NCI-H2227 (cell line): ENCODE results near the gene PDZD8.
"Not testable (repeated sequence)": the region's sequence is repeated elsewhere in the genome, so short reads cannot be mapped to it uniquely, and the experiment has no call there.

Source experiments
- DNase-seq: peaks from one replicate; lab custom pipeline; 2025; ENCODE audit not compliant: unreplicated experiment; lab: John Stamatoyannopoulos, UW

PDZD8 gene

DNA sequence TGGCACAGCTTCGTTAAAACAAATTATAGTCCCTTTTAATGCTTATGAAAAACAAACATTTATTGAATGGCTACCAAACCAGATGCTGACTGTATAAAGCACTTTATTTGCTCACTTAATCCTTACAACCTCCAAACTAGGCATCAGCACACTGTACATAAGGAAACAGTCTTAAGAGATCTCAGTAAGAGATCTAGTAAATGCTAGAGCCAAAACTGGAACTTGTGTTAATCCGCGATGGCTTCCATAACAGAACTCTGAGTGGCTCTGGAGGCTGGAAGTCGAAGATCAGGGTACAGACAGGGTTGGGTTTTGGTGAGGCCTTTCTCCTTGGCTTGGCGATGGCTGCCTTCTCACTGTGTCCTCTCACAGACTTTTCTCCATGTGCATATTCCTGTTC is 27.0 kb downstream of the PDZD8 start:
- DNase-seq: no peak

DNA sequence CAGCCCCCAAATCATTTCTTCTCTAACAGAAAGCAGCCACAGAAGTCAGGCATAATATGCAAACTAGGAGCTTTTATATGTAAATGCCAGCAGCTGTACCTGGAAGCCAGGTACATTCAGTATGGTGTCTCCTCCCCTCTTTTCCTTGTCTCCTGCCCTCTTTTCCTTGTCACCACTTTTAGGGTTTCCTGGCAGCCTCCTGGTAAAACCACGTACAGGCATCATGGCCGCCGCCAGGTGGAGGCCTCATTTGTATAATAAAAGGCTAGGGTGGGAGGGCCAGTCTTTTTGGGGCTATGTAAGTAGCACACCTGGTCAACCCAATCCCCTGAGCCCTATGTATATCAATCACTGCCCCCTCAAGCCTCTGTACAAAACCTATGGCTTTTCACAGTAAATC is 28.7 kb downstream of the PDZD8 start:
- DNase-seq: no peak

DNA sequence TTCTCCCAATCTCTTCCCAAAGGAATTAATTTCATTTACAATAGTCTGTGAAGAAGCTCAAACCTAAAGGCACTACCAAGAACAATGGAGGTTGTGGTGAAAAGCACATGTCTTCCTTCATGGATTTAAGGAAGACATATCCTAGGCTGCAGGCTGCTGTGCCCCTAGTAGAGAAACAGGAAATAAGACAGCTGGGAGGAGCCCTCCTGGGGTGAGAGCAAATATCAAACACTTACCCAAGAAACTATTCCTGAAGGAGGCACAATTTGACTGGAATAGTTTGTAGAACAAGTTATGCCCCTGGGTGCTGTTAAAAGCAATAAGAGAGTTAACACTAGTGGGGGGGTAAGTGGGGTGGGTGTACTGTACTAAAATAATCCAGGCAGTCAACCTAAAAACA is 30.1 kb downstream of the PDZD8 start:
- DNase-seq: no peak

DNA sequence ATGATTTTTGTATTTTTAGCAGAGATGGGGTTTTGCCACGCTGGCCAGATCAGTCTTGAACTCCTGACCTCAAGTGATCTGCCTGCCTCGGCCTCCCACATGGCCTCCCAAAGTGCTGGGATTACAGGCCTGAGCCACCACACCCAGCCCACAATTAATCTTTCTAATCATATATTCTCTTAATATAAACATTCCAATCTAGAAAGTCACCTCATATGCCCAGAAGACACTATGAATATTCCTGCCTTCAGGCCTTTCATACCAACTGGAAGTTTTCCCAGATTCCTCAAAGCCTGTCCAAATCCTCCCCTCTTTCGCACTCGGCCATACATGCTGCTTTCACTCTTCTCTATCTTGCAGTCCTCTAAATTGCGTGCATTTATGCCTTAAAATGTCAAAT is 32.6 kb downstream of the PDZD8 start:
- no peak for DNase-seq

DNA sequence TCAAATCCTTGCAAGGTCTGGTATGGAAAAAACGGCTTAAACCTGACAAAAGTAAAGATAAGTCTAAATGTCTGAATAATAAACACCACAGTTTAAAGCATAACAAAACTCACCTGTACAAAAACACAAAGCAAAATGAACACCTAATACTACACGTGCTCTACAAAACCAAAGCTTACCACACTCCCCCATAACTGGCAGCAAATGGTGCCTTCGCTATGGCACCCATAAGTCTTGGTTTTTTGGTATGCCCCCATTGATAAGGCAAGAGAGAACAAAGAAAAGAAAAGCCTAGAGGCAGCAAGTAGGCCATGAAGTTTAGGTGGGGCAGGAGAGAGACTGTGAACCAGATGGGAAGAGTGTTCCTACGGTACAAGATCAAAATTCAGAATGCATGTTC is 34.2 kb downstream of the PDZD8 start:
- DNase-seq: no peak

DNA sequence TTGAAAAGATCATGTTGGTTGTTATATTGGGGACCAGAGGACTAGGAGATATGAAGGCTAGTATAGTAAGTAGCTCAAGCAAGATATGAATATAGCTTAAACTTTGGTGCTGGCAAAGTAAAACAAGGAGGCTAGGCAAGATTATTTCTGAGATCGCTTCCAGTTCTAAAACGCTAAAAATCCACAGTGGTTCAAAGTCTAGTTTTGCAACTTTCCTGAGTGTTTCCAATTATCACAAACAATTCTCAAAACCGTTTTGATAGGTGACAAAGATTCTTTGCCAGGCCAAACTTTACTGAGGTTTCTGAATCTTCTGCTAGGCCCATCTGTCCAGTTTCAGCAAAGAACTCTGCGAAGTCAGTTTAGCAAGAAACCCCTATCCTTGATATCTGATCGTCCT is 35.3 kb downstream of the PDZD8 start:
- no peak for DNase-seq

DNA sequence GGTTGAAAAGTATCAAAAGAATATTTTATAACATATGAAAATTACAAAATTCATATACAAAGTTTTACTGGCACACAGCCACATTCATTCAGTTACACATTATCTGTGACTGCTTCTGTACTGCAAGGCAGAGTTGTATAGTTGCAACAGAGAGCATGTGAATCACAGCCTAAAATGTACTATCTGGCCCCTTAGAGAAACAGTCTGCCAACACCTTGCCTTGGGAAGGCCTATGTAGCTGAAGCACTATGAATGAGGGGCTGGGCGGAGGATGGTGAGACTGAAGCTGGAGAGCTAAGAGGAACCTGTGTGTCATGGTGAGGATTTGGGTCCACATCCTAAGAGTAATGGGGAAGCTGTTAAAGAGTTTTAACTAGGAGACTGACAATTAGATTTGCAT is 35.7 kb downstream of the PDZD8 start:
- no peak for DNase-seq

DNA sequence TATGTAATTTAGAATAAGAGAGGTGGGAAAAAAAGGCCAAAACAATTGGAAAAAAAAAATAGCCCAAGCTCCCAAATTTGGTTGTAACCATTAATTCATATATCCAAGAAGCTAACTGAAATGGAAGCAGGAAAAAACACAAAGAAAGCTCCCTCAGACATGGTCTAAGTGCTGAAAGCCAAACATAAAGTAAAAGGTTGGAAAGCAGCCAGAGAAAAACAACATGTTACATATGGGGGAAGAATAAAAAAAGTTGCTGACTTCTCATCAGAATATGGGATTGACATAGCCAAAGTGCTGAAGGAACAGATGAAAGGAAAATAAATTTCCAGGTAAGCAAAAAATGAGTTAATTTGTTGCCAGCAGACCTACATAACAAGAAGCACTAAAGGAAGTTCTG is 40.3 kb downstream of the PDZD8 start:
- DNase-seq: no peak

DNA sequence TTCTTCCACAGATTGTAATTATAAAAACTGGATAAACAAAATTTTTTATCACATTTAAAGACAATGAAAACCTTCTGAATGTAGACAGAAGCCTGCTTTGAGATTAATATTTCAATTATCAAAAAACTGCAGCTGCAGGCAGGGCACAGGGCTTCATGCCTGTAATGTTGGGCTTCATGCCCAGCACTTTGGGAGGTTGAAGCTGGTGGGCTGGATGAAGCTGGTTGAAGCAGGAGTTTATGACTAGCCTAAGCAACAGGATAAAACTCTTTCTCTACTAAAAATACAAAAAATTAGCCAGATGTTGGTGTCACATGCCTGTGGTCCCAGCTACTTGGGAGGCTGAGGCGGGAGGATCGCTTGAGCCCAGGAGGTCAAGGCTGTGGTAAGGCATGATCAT is 41.2 kb downstream of the PDZD8 start:
- no peak for DNase-seq

DNA sequence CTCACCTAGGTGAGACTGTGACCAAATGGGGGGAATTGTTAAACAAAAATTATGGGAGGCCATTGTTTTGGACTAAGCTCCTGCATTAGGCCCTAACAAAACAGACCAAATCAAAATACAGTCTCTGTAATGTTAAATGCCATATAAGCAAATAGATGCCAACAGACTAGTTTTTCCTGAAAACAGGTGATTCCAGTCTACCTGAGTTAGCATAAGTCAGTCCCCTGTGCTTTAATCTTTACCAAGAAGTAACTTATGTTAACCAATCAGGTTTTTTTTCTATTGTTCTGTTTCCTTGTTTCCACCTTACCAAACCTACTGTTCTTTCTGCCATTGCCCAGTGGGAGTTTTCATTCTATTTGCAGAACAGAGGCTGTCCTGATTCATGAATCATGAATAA is 48.0 kb downstream of the PDZD8 start:
- DNase-seq: no peak

DNA sequence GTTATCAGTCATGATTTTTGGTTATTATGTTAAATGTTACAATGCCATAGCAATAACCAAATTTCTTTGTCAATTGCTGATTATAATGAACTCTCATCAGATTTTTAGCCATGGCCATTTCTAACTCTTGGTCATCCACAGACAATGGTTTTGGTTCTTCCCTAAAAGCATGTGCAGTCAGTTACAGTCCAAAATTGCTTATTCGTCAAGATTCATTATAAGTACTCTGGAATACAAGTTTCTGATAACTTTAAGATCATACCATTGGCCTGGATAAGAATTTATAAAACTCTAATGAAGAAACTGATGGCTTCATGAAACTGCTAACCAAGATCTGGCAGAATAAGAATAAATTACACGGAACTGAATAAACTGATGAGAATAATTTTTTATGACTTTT is 50.9 kb downstream of the PDZD8 start:
- no peak for DNase-seq

DNA sequence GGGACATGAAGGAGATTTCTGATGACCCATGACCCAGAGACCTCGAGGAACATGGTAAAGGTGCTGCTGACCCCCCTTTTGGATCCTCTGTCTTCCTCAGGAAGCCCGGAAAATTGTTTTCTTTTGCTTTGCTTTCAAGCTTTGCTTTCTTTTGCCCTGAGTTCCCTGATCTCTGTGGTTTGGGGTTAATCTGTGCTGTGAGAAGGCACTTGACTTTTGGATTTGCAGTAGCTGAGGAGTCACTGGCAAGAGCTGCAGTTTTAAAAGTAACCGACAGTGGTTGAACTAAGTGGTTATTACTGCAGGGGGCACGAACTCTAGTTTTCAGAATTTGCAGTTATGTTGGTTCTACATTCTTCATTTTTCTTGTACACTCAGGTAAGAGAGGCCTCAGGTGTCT is 53.0 kb downstream of the PDZD8 start:
- DNase-seq: no peak

DNA sequence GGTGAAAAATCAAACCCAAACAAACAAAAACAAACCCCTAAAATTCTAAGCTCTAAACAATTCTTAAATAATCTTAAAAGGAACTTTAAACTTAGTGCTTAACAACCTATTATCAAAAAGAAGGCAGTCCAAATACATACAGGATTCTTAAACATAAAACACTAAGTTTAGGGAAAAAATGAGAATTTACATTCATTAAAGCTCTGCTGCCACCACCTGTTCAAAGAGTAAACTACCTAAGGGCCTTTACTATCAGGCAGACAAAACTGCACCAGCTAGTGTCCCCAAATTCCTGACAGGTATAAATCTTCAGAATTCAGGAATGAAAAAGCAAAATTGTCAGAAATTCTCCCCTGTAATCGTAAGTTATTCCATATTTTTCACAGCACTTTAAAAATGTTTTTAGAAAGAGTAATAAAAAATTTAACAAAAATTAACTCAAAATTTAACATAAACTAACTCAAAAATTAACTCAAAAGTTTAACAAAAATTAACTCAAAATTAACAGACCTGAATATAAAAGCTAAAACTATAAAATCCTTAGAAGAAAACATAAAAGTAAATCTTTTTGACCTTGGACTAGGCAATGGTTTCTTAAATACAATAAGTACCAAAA is 55.1 kb downstream of the PDZD8 start:
- peak; percentile 26 for DNase-seq

DNA sequence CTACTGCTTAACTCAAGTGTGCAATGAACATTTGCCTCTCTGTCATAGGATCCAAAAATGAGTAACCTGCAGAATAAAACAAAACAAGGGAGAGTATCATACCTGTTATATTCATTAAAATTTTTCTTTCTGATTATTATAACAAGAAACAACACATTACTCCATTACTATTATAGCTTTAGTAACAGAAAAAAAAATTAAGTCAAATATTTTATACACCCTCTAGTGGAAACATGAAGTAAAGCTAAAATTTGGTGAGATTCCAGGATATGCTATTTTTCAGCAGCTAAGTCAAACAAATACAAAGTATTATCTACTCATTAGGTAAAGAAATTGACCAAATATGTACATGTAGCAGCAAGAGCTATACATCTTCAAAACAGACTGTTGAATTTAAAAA is 56.3 kb downstream of the PDZD8 start:
- DNase-seq: no peak

DNA sequence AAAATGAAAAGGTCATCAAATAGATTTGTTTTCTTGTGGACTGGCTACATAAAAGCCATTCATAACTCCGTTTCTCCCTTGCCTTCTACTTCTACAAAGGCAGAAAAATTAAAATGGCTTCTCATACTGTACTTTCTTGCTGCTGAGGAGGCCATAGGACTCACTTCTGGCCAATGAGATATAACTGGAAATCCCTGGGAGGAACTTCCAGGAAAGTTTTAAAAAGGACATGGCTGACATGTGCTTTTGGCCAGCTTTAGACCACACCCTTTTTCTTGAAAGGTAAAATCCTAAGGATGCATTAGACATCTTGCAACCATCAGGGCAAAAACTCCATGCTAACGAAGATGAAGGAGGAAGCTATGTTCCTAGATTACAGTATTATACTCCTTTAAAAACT is 58.5 kb downstream of the PDZD8 start:
- DNase-seq: no peak

DNA sequence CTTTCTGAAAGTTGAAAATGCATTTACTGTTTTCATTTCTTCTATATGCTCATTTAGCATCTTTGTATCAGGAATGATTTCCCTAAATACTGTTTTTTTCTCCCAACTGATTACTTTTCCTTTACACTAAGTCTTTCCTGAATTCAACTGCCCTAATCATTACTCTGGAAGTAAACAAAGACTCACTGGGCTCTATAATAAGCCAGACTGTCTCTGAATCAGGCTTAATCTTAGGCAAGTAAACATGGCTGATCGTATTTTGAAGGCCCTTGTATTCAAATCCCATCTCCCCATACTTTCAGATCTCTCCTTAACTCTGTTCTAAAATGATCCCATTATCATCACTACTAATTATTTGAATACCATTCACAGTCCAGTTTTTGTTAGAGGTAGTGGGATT is 61.6 kb downstream of the PDZD8 start:
- no peak for DNase-seq

DNA sequence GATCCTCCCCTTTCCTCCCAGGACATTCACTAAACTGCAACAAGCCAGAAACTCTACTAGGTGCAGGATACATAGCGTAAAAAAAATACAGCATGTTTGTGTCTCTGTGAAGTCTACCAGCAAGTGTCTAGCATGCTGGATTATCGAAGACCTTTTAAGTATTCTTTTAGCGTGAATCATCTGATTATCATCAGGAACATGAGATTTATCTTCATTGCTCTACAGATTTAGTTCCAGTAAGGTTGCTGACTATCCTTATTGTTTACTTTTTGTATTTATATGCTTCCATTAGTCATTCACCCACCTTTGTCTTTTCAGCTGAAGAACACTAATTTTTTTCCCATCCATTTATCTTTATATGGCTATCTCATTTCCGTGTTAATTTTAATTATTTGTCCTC is 62.8 kb downstream of the PDZD8 start:
- no peak for DNase-seq

DNA sequence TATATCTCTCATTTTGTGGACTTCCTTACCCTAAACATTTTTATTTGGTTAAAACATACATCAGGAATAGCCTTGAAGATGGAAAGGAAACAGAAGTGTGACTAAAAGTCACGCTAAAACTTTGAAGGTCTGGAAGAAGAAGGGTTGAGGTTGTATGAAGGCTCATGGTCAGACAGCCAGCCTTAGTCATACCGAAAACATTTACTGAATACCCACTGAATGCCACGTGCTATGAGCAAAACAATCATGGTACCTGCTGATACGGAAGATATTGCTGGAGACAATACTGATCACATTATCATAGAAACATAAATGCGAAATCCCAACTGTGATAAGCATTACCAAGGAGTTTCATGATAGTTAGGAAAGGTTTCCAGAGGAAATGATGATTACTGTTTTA is 64.0 kb downstream of the PDZD8 start:
- DNase-seq: no peak

DNA sequence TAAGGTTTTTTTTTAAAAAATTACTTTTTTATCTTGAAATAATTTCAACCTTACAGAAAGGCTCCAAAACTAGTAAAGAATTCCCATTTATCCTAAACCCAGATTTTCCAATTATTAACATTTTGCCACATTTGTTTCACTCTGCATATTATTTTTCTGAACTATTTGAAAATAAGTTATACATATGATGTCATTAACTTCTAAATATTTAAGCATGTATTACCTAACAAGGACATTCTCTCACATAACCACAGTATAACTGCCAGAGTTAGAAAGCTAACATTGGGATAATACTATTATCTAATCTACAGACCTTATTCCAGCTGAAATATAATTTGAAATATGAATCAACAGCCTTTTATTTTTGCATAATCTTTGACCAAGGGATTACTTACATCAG is 68.6 kb downstream of the PDZD8 start:
- DNase-seq: no peak

DNA sequence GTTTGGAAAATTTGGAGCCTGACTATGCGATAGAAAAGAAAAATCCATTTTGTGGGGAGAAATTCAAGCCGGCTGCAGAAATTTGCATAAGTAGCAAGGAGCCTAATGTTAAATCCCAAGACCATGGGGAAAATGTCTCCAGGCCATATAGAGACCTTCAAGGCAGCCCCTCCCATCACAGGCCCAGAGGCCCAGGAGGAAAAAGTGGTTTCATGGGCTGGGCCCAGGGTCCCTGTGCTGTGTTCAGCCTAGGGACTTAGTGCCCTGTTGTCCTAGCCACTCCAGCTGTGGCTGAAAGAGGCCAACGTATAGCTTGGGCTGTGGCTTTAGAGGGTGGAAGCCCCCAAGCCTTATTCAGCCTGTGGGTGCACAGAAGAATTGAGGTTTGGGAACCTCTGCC is 71.8 kb downstream of the PDZD8 start:
- DNase-seq: not testable (repeated sequence)

DNA sequence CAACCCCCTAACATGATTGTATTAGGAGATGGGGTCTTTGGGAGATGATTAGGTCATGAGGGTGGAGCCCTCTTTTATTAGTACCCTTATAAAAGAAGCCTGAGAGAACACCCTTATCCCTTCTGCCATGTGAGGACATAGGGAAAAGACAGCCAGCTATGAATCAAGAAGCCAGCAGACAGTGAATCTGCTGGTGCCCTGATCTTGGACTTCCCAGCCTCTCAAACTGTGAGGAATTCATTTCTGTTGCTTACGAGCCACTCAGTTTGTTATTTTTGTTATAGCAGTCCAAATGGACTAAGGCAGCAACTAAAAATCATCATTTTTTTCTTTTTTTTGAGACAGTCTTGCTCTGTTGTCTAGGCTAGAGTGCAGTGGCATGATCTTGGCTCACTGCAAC is 74.6 kb downstream of the PDZD8 start:
- DNase-seq: no peak

DNA sequence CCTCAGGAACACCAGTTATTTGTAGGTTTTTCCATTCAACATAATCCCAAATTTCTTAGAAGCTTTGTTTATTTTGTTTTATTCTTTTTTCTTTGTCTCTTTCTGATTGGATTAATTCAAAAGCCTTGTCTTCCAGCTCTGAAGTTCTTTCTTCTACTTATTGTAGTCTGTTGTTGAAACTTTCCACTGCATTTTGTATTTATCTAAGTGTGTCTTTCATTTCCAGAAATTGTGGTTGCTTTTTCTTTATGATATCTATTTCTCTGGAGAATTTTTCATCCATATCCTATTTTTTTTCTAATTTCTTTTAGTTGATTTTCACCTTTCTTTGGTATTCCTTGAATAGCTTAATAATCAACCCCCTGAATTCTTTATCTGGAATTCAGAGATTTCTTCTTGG is 75.8 kb downstream of the PDZD8 start:
- DNase-seq: no peak

DNA sequence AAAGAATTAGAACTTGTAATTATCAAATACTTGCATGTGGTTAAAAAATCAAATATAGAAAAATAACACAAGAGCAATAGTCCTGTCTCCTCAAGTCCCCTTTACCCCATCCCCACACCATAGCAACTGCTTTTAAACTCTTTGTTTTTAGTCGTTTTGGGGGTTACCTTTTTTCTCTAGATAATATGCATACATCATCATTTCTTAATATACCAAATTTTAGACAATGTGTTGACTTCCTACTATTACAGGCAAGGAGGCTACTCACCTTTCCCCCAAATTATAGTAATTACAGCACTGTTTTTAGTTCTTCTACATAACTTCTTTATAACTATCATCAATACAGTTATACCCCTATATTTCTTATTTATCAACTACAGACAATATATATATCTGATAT is 77.0 kb downstream of the PDZD8 start:
- no peak for DNase-seq

DNA sequence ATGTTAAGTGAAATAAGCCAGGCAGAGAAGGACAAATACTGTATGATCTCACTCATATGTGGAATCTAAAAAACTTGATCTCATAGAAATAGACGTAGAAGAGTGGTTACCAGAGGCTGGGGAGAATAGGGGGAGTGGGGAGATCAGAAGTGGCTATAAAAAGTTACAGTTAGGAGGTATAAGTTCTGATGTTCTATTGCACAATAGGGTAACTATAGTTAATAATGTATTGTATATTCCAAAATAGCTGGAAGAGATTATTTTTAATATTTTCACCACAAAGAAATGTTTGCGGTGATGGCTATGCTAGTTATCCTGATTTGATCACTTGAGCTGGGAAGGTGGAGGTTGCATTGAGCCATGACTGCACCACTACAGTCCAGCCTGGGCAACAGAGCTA is 80.5 kb downstream of the PDZD8 start:
- no peak for DNase-seq
